Adrenal gland (tissue), 5 donors: ENCODE measurements around the gene CSNK1G3.
"Not testable (repeated sequence)": the region's sequence is repeated elsewhere in the genome, so short reads cannot be mapped to it uniquely, and the experiment has no call there.

ENCODE experiments used
- CTCF ChIP-seq, 6 experiments: fragments of 450-650 bp in 4 of 6; fragments of 200-600 bp in 2 of 6; sonication (generic) in 1 of 6; IDR thresholded peaks; 1 replicate in 5 of 6; 2 replicates in 1 of 6; pipeline versions ENCODE4 v1.5.1 to v1.8.0; 2016 to 2021; ENCODE audit warnings: antibody characterized with exemption in 6 of 6, mild to moderate bottlenecking in 2 of 6, moderate library complexity in 1 of 6
- POLR2A ChIP-seq, 2 donors: fragments of 450-650 bp; IDR thresholded peaks; one replicate each; pipeline ENCODE4 v1.6.1; 2017; ENCODE audit warnings: antibody characterized with exemption in 2 of 2, mild to moderate bottlenecking in 2 of 2, moderate library complexity in 1 of 2
- donor health status: DM: no; HTN: no; CAD: no.

DNA sequence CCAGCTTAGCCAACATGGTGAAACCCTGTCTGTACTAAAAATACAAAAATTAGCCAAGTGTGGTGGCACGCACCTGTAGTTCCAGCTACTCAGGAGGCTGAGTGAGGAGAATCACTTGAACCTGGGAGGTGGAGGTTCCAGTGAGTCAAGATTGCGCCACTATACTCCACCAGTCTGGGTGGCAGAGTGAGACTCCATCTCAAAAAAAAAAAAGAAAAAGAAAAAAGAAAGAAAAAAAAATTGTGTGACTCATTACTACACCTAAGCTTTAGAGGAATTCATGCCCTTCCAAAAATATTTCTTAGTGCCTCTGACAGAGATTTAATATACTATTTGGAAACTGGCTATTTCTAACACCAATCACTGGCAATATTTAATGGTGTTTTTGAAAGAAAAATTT is 16.8 kb upstream of the CSNK1G3 start:
- TF ChIP-seq CTCF, POLR2A (IDR thresholded peaks at IDR 0.05): not testable (repeated sequence)
